Sciatic nerve (tissue), 2 donors: Measurements from ENCODE around the gene CTXN3. TPM values are rescaled to one million over a fixed set of nuclear protein-coding genes. Genes with fewer than 3 reads are reported as not detected.
"Not testable (repeated sequence)": the region's sequence is repeated elsewhere in the genome, so short reads cannot be mapped to it uniquely, and the experiment has no call there.

Source experiments
- ATAC-seq: fragments of 200-7000 bp; cut with Tn5 transposase; one replicate; pipeline ENCODE4 v1.9.1; 2020; ENCODE audit warnings: mild to moderate bottlenecking, moderate library complexity
- DNase-seq: peaks from one replicate; pipeline ENCODE4 v3.0.0-alpha.2; 2020; ENCODE audit warnings: low spot score
- intact Hi-C: fragments of 100-400 bp; cut with DNase I; formaldehyde crosslinking; loops from one replicate; pipeline ENCODE4 v1.14.2; 2022
- total RNA-seq: library from RNA; stranded (reverse); fragmentation: NEBNext Ultra II Directional; extraction: Animal tissue kit (Norgen Biotek cat#: 25700); gene quantifications from one replicate; pipeline ENCODE4 v1.2.1, GENCODE V29; 2021
- donor health status: DM: no; HTN: no; CAD: no.
- donor health status: DM: no; HTN: no; CAD: no.

CTXN3 gene
- total RNA-seq, 1 donor from 2014 or later, result not detected

DNA sequence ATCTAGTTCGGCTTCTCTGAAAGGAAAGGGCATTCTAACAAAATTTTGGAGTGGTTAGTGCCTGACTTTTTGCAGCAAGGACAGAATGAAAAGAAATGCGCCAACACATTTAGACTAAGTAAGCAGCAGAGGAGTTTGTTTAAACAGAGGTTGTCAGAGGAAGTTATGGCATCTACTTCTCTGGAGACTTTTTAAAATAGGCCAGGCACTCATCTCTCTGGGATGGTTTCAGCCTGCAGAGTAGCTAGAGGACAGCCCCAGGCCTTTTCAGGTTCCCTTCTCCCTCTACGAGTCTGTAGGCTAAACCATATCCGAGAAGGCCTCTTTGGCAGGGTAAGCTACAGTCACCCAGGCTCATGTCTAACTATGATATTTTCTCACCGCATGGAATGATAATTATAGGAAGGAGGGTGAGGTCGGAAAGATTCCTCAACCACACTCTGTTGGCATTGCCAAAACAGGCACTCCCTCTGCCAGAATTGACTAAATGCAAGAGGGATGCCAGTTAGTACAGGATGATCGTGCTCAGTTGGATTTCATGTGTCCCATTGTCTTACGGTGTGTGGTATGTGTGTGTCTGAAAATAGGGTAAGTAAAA lies 1.4 kb upstream of the CTXN3 start:
- intact Hi-C loops, result no loop called here
- ATAC-seq (no peak), DNase-seq (no peak)

GRCh38 chr5:127650022-127650421 lies 1.1 kb downstream of the CTXN3 start:
- intact Hi-C loops, result no loop called here
- DNase-seq (no peak), ATAC-seq (peak; percentile 55)

DNA sequence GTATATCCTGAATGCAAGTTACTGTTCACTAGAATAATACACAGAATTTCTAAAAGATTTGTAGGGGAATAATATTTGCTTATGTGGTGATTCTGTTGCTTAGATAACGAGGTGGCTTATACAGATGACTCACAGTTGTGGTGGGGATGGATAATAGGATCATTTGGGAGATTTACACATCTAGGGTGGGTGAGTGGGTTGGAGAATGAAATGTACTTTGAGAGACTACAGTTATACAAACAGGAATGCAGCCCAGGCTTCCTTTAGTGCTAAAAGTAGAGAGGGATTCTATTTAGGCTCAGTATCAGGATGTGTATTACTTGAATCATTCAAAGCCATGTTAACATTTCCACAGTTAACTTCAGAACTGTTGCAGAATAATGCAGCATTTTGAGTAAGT lies 1.8 kb downstream of the CTXN3 start:
- ATAC-seq (no peak), DNase-seq (no peak)
- intact Hi-C loops, result no loop called here

GRCh38 chr5:127652952-127653611 lies 4.2 kb downstream of the CTXN3 start:
- DNase-seq, result no peak
- intact Hi-C loops, result no loop called here
- ATAC-seq, result no peak

DNA sequence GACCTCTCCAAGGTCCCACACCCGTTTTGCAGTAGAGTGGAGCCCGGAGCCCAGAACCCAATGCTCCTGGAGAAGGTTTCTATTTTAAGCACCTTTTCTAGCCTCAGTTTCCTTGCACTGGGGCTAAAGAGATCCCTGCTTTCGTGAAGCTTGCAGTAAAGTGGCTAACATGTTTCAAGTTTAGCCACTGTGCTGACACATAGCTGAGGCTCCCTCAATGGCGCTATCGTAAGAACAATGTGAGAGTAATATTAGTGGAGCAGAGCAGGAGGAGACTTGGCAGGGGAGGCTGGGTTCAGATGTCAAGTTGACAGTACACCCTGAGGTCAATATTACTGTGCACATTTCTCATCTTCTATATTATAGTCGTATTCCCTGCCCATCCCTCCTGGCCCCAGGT lies 7.9 kb downstream of the CTXN3 start:
- DNase-seq (no peak), ATAC-seq (peak; percentile 62)
- intact Hi-C loops, result no loop called here

DNA sequence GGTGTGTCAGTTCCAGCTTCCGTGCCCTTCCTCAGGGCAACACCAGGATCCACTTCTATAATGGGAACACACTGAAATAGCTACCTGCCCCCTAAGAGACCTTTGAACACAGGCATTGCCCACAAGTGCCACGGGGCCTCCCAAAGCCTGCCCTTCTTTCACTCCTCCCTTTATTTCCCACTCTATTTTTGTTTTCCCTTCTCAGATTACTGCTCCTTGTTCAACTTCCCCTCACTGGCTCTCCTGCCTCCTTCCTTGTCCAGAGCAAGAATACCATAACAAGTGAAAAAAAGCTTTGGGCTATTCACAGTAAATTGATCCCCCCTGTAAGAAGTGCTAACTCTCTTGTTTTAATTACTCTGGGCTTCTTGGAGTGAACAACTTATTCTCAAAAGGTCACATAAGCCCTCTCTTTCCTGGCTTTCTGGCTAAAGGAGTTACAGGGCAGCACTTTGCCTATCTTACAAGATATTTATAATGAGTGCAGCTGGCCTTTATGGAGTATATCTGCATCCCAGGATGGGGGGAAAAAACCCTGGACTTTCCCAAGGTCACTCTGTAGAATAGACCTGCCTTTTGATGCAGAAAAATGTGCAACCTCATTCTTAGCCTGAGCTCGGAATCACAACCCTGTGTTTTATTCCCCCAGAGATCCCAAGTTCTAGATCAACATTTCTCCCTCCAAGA lies 11.3 kb downstream of the CTXN3 start:
- ATAC-seq (no peak), DNase-seq (no peak)
- intact Hi-C loops, result no loop called here

- intact Hi-C loops, result no loop called here
- ATAC-seq, result no peak
- no peak for DNase-seq
These were observed 15.2 kb downstream of the CTXN3 start for GRCh38 chr5:127664093-127664492.

- no peak for DNase-seq
- ATAC-seq, result peak; percentile 62
- intact Hi-C loops, result no loop called here
These were observed 16.8 kb downstream of the CTXN3 start for GRCh38 chr5:127665641-127666040.

GRCh38 chr5:127666043-127666716 lies 17.3 kb downstream of the CTXN3 start:
- intact Hi-C loops, result no loop called here
- DNase-seq (no peak), ATAC-seq (peak; percentile 72)

- intact Hi-C loops, result no loop called here
- no peak for ATAC-seq
- DNase-seq, result no peak
These were observed 19.0 kb downstream of the CTXN3 start for GRCh38 chr5:127667926-127668325.

DNA sequence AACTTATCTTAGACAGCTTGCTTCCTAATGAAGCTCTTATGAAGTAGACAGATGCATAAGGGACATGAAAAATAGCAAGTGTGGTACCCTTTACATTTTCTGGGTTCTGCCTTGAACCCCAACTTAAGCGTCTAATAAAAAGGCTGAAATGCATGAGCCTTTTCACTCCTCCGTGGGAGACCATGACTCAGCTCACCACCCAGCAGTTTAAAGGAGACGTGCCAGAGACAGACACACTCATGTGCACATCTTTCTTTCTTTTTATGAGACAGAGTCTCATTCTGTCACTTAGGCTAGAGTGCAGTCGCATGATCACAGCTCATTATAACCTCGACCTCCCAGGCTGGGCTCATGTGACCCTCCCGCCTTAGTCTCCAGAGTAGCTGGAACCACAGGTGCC lies 22.3 kb downstream of the CTXN3 start:
- ATAC-seq (no peak), DNase-seq (no peak)
- intact Hi-C loops, result no loop called here

DNA sequence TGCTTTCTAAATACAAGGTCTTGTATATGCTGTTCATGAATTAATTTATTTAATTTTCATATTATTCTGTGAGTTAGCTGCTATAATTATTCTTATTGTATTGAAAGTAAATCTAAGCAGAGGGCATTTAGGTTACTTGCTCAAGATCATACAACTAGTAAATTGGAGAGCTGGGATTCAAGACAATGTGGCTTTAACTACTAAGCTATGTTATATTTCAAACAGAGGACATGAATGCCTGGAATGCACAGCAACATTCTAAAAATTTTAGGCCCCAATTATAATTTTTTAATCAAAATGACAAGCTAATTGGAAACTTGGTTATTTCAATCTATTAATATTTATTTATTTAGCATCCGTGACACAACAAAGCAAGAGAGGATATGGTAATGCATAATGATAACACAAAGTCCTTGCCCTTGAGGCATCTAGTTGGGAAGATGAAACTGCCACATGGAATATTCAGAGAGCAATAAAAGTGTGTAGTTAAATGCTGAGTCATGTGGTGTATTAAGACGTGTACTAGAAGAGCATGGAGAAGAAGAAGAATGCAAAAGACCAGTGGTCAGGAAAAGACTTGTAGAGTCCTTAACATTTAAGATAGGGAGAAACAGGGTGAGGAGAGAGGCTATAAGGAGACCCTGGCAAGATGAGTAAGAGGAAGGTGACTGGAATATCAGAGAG lies 24.4 kb downstream of the CTXN3 start:
- DNase-seq (no peak), ATAC-seq (no peak)
- intact Hi-C loops, result no loop called here

GRCh38 chr5:127676951-127677350 lies 28.1 kb downstream of the CTXN3 start:
- intact Hi-C loops, ATAC-seq, DNase-seq: not testable (repeated sequence)

- ATAC-seq, intact Hi-C loops, DNase-seq: not testable (repeated sequence)
These were observed 30.9 kb downstream of the CTXN3 start for GRCh38 chr5:127679691-127680330.

DNA sequence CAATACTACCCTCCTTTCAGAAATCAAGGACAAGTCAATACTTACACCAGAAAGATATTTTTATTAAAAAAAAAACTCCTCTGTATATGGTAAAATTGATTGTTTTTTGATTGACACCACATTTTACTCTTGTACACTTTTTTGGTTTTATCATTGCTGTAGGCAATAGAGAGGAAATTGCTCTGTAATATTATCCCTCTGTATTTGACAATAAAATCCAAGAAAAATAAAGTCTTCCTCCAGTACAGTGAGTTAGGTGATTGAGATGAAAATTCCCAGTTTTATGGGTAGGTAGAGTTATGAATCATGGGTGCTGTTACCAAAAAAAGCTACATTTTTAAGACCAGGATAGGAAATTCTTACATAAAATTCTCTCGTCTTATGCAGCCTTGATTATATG lies 31.7 kb downstream of the CTXN3 start:
- intact Hi-C loops, result no loop called here

DNA sequence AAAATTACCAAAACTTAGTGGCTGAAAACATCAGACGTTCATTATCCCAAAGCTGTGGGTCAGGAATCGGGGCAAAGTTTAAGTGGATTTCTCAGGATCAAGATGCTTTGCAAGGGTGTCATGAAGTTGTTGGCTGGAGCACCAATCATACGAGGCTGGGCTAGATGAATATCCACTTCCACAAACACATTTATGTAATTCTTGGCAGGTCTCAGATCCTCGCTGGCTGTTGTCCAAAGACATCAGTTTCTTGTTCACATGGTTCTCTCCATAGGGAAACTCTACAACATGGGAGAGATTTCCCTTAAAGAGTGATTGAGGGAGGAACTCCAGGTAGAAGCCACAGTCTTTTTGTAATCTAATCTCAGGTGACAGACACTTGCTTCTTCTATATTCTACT lies 34.1 kb downstream of the CTXN3 start:
- intact Hi-C loops, result no loop called here
- ATAC-seq (peak; percentile 54), DNase-seq (no peak)

More for the DNA sequence above, 31.7 kb downstream of the CTXN3 start:
- DNase-seq (no peak), ATAC-seq (no peak)

- intact Hi-C loops, result no loop called here
- DNase-seq (no peak), ATAC-seq (peak; percentile 16)
These were observed 36.0 kb downstream of the CTXN3 start for GRCh38 chr5:127684726-127685467.

GRCh38 chr5:127685662-127686061 lies 36.8 kb downstream of the CTXN3 start:
- intact Hi-C loops, result no loop called here
- no peak for DNase-seq
- peak; percentile 27 for ATAC-seq
